ENCODE measurements around the gene TP73.

Gene TP73

DNA sequence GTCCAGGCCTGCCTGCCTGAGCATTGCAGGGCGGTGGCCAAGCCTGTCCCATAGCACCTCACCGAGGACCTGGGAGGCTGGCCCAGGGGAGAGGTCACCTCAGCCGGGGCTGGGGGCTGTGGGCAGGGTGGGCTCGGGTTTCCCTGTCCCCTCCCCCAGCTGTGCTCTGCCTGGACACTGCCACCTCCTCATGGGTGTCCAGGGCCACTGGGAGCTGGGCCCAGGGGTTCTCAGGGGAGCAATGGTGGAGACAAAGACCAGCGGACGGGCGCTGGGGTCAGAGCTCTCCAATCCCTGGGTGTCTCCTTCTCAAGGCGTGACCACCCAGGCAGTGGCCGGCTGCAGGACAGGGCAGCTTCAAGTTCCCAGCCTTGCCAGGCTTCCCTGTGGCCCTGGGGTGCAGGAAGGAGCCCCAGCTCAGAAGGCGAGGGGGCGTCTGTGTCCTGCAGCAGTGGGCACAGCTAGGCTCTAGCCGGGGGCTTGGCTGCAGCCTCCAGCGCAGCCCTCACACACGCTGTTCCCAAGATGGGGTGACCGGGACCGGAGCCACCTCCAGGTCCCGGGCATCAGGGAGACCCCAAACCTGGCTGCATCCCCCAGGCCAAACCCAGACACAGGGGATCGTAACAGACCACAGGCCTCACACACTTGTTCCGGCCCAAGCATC is 29.0 kb downstream of the TP73 start:
- in situ Hi-C loops (cut with HindIII; ENCODE audit: low sequenced_read_pairs), result no loop called here

DNA sequence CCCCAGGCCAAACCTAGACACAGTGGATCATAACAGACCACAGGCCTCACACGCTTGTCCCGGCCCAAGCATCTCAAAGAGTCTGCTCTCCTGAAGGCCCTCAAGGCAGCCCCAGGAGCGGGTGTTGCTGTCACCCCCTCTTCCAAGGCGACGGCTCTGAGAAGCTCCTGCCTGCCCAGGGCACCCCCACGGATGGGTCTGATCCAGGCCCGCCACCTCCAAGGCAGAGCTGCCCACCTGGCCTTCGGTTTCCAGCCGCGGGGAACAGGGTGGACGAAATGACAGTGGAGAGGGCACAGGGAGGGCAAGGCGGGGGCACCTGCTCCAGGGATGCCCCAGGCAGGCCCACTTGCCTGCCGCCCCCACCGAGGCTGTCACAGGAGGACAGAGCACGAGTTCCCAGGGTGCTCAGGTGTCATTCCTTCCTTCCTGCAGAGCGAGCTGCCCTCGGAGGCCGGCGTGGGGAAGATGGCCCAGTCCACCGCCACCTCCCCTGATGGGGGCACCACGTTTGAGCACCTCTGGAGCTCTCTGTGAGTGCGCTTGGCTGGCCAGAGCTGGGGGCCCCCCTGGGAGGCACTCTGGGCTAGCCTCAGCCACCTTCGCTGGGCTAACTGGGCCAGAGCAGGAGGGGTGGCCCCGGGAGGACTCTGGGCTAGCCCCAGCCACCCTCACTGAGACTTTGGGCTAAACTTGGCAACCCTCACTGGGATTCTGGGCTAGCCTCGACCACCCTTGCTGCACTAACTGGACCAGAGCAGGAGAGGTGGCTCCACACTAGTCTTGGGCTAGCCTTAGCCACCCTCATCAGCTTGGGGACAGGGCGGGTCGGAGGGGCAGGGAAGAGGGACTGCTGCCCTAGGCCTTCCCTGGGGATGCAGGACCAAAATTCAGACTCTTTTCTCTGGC is 29.8 kb downstream of the TP73 start:
- in situ Hi-C loops (cut with HindIII; ENCODE audit: low sequenced_read_pairs), result no loop called here

GRCh38 chr1:3683197-3683596 is 30.9 kb downstream of the TP73 start:
- in situ Hi-C loops (cut with HindIII; ENCODE audit: low sequenced_read_pairs), result no loop called here

DNA sequence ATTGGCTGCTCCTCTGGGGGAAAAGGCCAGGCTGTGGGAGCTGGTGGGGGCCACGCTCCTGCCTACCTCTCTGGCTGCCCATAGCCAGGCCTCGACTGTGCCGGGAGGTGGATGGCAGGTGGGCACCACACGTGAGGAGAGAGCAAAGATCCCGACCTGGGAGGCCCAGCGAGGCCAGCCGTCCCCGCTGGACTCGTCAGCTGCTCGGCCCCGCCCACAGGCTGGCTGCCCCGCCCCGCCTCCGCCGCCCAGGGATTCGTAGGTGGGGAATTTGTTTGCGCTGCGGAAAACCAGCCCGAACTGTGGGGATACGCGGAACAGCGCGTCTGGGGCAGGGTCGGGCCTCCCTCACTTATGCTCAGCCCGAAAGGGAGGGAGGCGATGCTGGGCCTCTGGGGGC is 31.7 kb downstream of the TP73 start:
- in situ Hi-C loops (cut with HindIII; ENCODE audit: low sequenced_read_pairs), result no loop called here

DNA sequence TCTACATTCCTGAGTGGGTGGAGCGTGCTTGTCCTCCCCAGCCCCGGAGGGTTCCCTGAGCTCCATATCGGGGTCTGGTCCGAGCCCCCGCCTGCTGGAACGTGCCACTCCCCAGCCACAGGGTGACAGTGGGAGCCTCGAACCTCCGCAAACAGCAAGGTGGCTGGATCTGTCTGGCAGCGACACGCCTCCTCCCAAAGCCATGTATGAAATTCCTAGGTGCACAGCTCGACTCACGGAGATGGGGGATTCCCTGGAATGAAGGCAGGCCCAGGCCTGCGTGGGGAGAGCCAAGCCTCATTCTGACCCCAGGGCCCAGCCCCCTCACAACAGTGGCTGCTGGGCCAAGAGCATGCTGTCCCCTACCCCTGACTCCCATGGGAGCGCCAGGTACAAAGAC is 32.9 kb downstream of the TP73 start:
- in situ Hi-C loops (cut with HindIII; ENCODE audit: low sequenced_read_pairs), result no loop called here

- in situ Hi-C loops (cut with HindIII; ENCODE audit: low sequenced_read_pairs), result no loop called here
These were observed 33.6 kb downstream of the TP73 start for GRCh38 chr1:3685906-3686305.

DNA sequence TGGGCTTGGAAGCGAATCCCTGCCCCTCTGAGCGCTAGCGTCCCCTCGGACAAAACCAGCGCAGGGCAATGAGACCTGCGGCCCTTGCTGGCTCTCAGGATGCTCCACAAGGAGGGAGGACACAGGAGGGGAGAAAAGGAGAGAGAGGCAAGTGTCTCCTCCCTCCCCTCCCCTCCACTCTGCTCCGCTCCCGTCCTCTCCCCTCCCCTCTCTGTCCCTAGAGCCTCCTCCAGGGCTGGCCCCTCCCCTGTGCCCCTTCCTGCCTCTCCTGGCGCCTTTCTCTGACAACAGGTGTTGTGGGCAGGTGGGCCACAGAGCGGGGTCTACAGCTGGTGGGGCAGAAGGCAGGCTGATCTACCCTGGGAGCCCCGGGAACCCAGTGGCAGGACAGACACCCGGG is 35.2 kb downstream of the TP73 start:
- in situ Hi-C loops (cut with HindIII; ENCODE audit: low sequenced_read_pairs), result no loop called here

DNA sequence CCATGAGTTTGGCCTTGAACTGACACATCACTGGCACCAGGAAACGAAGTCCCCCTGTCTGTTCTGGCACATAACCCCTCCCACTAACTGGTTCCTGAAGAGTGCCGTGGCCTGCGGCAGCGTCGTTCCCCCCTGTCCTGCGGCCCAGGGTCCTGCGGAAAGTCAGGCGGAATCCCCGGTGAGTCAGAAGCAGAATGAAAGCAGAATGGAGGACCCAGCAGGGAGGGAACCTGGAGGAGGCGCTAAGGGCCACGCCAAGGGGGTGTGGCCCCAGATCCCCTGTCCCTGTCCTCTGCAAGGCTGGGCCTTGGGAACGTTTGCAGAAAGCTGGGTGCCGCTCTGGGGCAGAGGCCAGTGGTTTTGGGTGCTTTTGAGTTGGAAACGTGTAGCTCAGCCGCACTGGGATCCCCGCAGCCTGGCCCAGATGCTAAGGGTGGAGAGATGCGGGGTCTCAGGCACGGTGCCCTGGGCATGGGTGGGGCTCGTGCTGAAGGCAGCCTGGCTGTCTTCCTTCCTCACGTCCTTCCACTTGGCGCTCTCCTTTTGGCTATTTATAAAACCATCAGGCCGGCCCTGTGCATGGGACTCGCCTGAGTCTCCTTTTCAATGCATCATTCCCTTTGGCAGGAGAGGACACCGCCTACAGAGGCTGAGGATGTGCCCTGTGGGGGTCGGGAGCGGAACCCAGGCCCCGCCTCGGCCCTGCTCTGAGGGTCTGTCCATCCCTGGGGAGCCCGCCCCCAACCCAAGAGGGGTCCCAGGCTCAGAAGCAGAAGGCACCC is 36.2 kb downstream of the TP73 start:
- in situ Hi-C loops (cut with HindIII; ENCODE audit: low sequenced_read_pairs), result no loop called here

GRCh38 chr1:3689138-3689750 is 36.9 kb downstream of the TP73 start:
- in situ Hi-C loops (cut with HindIII; ENCODE audit: low sequenced_read_pairs), result no loop called here

DNA sequence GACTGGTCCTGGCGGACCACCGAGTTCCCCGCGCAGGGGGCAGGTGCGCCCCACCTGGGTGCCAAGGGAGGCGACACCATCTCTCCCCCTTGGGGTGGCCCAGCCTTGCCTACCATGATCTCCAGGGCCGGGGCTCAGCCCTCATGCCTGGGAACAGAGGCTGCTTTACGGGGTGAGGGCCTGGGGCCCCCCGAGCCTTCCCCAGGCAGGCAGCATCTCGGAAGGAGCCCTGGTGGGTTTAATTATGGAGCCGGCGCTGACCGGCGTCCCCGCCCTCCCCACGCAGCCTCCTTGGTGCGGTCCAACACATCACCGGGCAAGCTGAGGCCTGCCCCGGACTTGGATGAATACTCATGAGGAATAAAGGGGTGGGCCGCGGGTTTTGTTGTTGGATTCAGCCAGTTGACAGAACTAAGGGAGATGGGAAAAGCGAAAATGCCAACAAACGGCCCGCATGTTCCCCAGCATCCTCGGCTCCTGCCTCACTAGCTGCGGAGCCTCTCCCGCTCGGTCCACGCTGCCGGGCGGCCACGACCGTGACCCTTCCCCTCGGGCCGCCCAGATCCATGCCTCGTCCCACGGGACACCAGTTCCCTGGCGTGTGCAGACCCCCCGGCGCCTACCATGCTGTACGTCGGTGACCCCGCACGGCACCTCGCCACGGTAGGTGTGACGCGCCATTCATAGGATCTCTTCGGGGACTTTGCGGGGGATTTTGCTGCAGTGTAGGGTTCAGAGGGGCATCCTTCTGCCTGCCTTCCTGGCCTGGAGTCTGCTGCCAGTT is 38.2 kb downstream of the TP73 start:
- in situ Hi-C loops (cut with HindIII; ENCODE audit: low sequenced_read_pairs), result no loop called here

DNA sequence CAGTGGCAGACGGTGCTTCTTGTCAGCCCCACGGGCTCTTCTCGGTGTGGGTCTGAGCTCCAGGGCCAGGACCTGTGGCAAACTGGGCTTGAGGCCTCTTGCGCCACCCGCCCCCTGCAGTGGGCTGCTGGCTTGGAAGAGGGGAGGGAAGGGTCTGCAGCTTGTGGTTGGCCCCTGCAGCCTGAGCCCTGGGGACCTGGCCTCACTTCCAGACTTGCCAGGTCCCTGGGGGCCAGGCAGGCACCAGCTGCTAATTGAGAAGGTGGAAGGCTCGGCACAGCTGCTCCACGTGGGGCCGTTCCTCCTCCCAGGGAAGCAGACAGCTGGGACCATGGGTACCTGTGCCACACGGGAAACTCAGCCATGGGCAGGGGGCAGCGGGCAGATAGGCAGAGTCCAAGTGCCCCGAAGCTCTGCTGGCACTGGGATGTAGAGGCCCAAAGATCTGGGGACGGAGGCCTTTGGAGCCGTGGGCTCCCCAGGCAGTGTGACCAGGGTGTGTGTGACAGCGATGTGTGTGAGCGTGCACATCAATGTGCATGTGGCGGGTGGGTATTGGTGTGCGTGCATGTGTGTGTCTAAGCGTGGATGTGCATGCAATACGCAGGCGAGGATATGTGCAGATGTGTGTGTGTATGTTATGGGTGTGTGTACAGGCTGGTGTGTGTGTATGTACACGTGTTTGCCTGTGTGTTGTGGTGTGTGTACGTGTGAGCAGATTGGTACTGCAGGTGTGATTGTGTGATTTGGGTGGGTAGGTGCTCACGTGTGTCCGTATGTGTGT is 39.3 kb downstream of the TP73 start:
- in situ Hi-C loops (cut with HindIII; ENCODE audit: low sequenced_read_pairs), result no loop called here

GRCh38 chr1:3692598-3692997 is 40.3 kb downstream of the TP73 start:
- in situ Hi-C loops (cut with HindIII; ENCODE audit: low sequenced_read_pairs), result no loop called here

GRCh38 chr1:3693321-3693720 is 41.0 kb downstream of the TP73 start:
- in situ Hi-C loops (cut with HindIII; ENCODE audit: low sequenced_read_pairs), result no loop called here

DNA sequence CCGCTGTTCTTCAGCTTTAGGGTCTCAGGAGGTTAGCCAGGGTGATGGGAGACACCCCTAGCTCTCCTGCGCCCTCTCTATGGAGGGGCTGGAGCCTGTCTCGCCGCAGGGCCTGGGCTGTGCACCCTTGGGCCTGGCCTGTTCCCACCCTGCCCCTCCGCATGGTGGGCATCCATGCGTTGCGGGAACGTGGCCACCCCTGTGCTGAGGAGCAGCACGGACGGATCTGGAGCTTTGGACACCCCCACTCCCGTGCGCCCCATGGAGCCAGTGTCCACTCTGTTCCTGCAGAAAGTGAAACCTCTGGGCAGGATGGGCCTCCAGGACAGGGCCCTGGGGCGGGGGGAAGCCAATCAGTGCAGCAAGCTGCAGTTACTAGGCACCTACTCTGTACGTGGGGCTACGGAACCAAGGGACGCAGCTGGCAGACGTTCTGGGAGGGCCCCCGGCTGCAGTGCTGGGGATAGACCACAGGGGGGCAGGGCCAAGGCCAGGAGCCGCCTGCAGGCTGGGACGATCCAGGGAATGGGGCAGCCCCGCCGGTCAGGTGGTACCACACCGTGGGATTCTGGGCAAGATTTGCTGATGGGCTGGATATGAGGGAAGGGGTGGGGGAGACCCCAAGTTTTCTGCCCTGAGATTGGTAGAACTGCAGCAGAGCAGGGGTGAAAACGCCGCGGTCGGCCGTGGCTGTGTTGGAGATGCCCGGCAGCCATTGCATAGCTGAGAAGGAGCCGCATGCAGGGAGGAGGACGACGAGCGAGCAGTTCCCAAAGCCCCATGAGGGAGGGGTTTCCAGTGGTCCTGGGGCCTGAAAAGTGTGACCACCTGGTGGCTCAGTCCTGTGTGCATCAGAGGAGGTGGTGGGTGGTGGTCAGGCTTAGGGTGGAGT is 43.3 kb downstream of the TP73 start:
- in situ Hi-C loops (cut with HindIII; ENCODE audit: low sequenced_read_pairs), result no loop called here

DNA sequence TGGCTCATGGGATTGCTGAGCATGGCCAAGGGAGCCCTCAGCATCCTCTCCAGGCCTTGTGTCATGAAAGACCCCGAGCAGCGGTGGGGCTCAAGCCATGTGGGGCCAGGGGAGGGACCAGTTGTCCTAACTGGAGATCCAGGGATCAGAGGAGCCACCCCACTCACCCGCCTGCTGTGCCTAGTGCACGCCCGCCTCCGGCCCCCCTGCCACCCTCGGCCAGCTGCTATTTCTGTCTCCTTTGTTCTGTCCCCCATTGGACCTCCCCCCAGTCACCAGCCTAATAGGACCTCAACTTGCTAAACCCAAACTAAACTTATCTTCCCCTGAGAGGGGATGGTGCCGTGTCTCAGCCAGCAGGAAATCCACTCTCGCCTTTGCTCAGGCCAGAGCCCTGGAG is 44.4 kb downstream of the TP73 start:
- in situ Hi-C loops (cut with HindIII; ENCODE audit: low sequenced_read_pairs), result no loop called here

DNA sequence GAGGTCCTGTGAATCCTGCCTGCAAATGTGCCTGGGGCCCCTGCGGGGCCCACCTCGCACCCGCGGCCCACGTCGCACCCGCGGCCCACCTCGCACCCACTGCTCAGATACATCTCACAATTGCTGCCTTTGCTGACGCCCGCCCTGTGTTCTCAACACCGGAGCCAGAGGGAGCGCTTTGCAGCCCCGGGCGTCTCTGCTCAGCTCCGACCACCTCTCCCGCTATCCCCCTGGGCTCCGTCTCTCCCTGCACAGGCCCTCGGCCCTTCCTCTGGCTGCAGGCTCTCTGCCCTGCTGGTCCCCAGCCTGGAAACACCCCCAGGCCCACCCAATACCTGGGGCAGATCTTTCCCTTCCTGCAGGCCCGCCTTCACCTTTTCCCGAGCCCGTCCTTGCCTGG is 44.8 kb downstream of the TP73 start:
- in situ Hi-C loops (cut with HindIII; ENCODE audit: low sequenced_read_pairs), result no loop called here

- in situ Hi-C loops (cut with HindIII; ENCODE audit: low sequenced_read_pairs), result no loop called here
These were observed 45.5 kb downstream of the TP73 start for GRCh38 chr1:3697810-3698209.

DNA sequence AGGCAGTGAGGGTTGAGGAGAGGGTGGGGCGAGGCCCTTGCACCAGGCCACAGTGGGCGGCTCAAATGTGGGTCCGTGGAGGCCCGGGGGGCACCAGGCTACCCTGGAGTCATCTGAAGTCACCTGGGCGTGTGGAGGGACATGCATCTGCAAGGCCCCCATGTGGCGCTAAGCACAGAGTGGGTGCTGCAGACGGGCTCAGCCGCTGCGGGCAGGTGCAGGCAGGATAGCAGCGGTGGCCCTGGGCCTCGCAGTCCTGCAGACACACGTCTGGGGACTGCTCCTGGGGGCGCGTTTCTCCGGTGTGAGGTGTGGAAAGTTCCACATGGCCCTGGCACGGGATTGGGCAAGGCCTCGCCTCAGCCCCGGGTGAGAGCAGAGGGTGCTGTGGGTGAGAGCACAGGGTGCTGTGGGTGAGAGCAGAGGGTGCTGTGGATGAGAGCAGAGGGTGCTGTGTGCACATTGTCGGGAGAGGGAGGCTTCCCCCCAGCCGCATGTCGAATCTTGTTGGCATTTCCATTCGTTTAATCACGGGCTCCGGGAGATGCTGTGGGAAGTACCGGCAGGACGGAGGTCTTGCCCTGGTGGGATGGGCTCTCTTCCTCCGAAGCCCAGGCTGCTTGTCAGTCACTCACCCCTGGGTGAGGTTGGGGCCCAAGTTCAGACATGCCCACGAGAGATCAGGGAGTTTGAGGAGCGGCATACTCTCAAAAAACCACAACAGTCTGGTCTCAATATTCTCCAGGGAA is 46.5 kb downstream of the TP73 start:
- in situ Hi-C loops (cut with HindIII; ENCODE audit: low sequenced_read_pairs), result no loop called here
